Psoas muscle (tissue), 8 donors: ENCODE measurements around the gene ZBTB1. TPM values are rescaled to one million over a fixed set of nuclear protein-coding genes. Genes with fewer than 3 reads are reported as not detected.

Experiments used
- ATAC-seq, 4 donors: fragments of 200-7000 bp; cut with Tn5 transposase; one replicate each; pipeline ENCODE4 v1.9.1; 2020; ENCODE audit warnings: moderate library complexity in 3 of 4, mild to moderate bottlenecking in 2 of 4
- DNase-seq, 2 donors: peaks; one replicate each; pipeline ENCODE4 v3.0.0-alpha.2; 2020
- H3K27ac ChIP-seq: fragments of 200-600 bp; one replicate; pipeline ENCODE4 v1.8.0; 2022
- H3K27me3 ChIP-seq, 3 donors: fragments of 200-600 bp in 1 of 3; one replicate each; pipeline versions ENCODE4 v1.6.1 to v1.8.0; 2013 to 2022; ENCODE audit warnings: low read length in 2 of 3, mild to moderate bottlenecking in 2 of 3, moderate library complexity in 1 of 3; ENCODE audit not compliant: insufficient read depth in 3 of 3
- H3K36me3 ChIP-seq, 2 donors: fragments of 200-600 bp in 1 of 2; one replicate each; pipeline versions ENCODE4 v1.6.1 to v1.8.0; 2013 to 2022; ENCODE audit warnings: low read depth in 1 of 2, mild to moderate bottlenecking in 1 of 2, moderate library complexity in 1 of 2; ENCODE audit not compliant: insufficient read depth in 1 of 2
- H3K4me1 ChIP-seq: fragments of 200-600 bp; one replicate; pipeline ENCODE4 v1.8.0; 2022
- H3K4me3 ChIP-seq: fragments of 200-600 bp; one replicate; pipeline ENCODE4 v1.8.0; 2022; ENCODE audit warnings: mild to moderate bottlenecking
- H3K9me3 ChIP-seq: fragments of 200-600 bp; one replicate; pipeline ENCODE4 v1.8.0; 2022
- WGBS, 3 donors: extraction: QIAGEN DNeasy Blood & Tissue Kit; methylation state at CpG; one replicate each; pipeline versions ENCODE4 v1.1.6 to v1.1.7; 2013; 5-methylcytosine and 5-hydroxymethylcytosine counted together
- intact Hi-C, 2 donors: fragments of 100-400 bp; cut with DNase I; formaldehyde crosslinking; loops; one replicate each; pipeline versions ENCODE4 v1.11.0 to v1.14.2; 2022
- polyA plus RNA-seq, 3 donors: library from polyadenylated mRNA; stranded (reverse); fragments of 200-250 nt; gene quantifications; one replicate each; pipeline ENCODE4 v1.2.3, GENCODE V29; 2013
- total RNA-seq, 4 donors: library from RNA; stranded (reverse); fragmentation: NEBNext Ultra II Directional in 2 of 4; extraction: Animal tissue kit (Norgen Biotek cat#: 25700) in 2 of 4; gene quantifications; one replicate each; pipeline versions ENCODE4 v1.2.1 to v1.2.4, GENCODE V29; 2021 to 2023
- TF ChIP-seq, protein P1 (sequence below): fragments of 200-600 bp; IDR thresholded peaks from one replicate; pipeline ENCODE4 v1.8.0; 2022; ENCODE audit warnings: antibody characterized with exemption
- donor health status: healthy with polysubstance abuse.
- donor health status: DM: no; HTN: no; CAD: no; lungs with moderate emphysema.
- donor health status: Bipolar disorder and iron deficiency.
- donor health status: healthy.
- donor health status: DM: yes; HTN: yes; CAD: no.
- donor health status: DM: no; HTN: no; CAD: no.
- donor health status: DM: no; HTN: no; CAD: no.
- donor health status: DM: yes; HTN: yes; CAD: no.

Gene ZBTB1
- total and polyA plus RNA-seq, 7 donors: 11.0 to 39.2 (median 19.1) TPM

DNA sequence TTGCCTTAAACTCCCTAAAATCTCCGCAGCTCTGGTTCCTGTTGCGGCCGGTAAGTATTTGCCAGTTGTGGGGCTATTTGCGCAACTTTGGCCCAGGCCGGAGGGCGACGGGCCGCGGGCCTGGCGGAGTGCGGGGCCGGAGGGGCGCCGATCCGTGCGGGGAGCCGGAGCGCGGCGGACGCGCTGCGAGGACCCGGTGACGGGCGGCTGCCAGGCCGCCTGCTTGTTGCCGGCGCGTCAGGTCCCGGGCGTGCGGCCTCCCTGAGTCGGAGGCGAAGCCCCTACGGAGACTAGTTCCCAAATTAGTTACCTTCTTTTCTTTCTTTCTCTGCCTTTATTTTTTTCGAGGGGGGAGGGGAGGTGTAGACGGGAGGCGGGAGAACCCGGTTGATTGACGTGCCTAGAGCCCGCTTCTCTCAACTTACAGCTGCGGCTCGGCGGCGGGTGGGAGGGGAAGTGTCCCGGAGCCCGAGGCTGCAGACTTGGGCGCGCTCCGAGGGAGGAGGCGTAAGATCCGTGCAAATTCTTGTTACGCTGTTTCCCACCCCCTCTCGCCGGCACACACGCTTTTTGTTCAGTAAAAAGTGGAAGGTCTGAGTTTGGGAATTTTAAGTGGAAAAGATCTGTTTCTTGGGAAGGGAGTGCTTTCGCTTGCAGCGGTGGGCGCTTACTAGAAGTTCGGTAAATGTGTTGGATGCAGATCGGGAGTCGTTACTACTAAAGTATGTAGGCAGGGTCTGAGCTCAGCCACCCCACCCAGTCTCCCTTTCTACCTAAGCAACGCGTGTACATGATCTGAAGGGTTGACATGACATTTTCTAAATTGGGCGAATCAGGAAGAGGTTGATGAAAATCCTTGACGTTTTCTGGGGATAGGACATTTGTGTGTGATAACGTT, 576 bp downstream of the ZBTB1 start:
- WGBS, 3 donors: 0 to 1% (median 0%) methylated on average over 55 to 68 of the region's 68 CpGs
- H3K27me3 ChIP-seq: no peaks in the 10 kb centered on the region
- H3K4me3 ChIP-seq: peak overlapping the region; percentile 93
- intact Hi-C loops: loop anchor here in 1 of 2 donors (10.0 kb wide), 1 partner anchor 160 kb away; no protein-coding TSS in a partner anchor
- H3K4me1 ChIP-seq: peaks cover 52% of the 10 kb centered on the region
- H3K9me3 ChIP-seq: no peaks in the 10 kb centered on the region
- H3K27ac ChIP-seq: peak overlapping the region; percentile 99
- TF ChIP-seq, protein P1, sequence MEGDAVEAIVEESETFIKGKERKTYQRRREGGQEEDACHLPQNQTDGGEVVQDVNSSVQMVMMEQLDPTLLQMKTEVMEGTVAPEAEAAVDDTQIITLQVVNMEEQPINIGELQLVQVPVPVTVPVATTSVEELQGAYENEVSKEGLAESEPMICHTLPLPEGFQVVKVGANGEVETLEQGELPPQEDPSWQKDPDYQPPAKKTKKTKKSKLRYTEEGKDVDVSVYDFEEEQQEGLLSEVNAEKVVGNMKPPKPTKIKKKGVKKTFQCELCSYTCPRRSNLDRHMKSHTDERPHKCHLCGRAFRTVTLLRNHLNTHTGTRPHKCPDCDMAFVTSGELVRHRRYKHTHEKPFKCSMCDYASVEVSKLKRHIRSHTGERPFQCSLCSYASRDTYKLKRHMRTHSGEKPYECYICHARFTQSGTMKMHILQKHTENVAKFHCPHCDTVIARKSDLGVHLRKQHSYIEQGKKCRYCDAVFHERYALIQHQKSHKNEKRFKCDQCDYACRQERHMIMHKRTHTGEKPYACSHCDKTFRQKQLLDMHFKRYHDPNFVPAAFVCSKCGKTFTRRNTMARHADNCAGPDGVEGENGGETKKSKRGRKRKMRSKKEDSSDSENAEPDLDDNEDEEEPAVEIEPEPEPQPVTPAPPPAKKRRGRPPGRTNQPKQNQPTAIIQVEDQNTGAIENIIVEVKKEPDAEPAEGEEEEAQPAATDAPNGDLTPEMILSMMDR: no peak
- ATAC-seq: peak; percentile 55 to 67 (median 62)
- DNase-seq: peak; percentile 91 to 94
- no peaks in the 10 kb centered on the region for H3K36me3 ChIP-seq

DNA sequence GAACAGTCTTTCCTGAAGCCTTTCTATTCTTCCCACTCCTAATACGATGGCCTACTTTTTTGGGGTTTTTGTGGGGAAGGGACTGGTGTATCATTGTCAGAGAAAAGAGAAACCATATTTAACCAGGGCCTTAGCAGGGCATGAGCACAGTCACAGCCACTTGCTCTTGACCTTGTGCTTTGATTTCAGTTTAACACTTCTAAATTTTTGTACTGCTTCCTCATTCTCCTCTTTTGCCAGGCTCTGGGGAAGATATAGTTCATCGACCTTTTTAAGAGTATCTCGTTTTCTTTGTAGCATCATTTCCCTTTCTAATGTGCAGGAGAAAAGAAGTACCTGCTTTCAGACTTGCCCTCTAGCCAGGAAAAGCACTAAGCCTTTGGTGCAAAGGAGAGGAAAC, 2.2 kb downstream of the ZBTB1 start:
- TF ChIP-seq, protein P1: no peak
- H3K4me1 ChIP-seq: peaks cover 56% of the 10 kb centered on the region
- H3K27me3 ChIP-seq: no peaks in the 10 kb centered on the region
- H3K9me3 ChIP-seq: no peaks in the 10 kb centered on the region
- H3K4me3 ChIP-seq: peak overlapping the region; percentile 93
- intact Hi-C loops: loop anchor here (2.0 to 10.0 kb wide), 2 partner anchors 34 to 162 kb away; partner anchors contain the start of gene HSPA2 (in 1 of the 2)
- ATAC-seq: no peak
- H3K36me3 ChIP-seq: no peaks in the 10 kb centered on the region
- no peak for DNase-seq
- peak overlapping the region; percentile 99 for H3K27ac ChIP-seq
- WGBS, 3 donors: 25 to 43% (median 34%) methylated on average over 3 of the region's 3 CpGs

DNA sequence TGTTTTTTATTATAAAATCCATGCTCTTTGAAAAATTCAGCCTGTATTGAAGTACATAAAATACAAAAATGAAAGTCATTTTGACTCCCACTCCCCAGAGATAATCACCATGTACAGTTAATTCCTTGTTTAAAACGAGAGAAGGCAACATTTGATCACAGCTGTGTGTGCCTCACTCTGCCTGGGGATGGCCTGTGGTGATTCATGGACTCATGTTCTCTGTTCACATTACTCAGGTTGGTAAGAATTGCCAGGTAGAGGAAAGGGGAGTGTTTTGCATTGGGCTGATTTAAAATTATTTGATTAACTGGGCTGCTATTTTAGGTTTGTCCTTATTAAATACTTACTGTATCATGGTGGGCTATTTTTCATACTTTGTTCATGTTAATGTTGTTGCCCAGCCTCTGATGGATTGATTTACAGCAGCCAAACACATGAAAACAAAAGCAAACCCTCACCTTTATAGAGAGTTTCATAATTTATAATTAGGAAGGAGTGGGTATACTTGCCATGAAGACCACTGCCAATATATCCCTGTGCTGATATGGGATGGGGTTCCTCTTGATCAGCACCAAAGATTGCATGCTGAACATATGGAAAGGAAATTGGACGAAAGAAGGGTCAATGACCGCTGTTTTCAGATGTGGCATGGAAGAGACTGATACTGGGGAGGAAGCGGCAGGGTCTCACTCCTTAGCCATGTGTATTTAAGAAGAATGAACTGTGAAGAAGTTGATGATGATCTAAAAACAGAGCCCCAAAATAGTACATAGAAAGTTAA, 3.0 kb downstream of the ZBTB1 start:
- intact Hi-C loops: loop anchor here (2.0 to 10.0 kb wide), 2 partner anchors 33 to 163 kb away; partner anchors contain the start of gene HSPA2 (in 1 of the 2)
- ATAC-seq: no peak

DNA sequence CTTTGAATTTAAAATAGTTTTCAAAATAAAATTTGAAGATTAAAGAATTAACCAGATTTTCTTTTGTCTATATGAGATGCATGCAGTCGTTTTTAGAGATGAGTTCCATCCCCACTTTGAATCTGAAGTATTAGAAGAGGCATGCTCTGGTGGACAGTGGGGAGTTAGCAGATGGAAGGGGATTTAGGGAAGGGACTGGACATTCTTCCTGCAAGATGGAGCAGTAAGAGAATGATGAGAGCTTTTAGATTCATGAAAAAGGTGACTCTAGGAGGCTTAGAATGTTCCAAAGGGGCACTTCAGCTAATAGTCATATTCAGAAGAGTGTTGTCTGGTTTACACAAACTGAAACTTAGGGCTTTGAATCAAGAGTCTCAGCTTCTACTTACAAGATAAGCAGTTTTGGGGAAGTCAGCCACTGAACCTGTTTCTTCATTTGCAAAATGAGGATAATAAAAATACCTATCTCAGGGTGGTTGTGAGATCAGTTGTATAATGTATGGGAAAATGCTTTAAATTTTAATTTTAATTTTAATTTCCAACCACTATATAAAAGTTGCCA, 3.7 kb downstream of the ZBTB1 start:
- peaks cover 62% of the 10 kb centered on the region for H3K4me1 ChIP-seq
- peak overlapping the region; percentile 99 for H3K27ac ChIP-seq
- TF ChIP-seq, protein P1: no peak
- no peak overlapping the region for H3K4me3 ChIP-seq
- H3K36me3 ChIP-seq: no peaks in the 10 kb centered on the region
- WGBS, 3 donors: 30 to 38% (median 32%) methylated on average over 1 of the region's 1 CpG
- intact Hi-C loops: loop anchor here in 1 of 2 donors (10.0 kb wide), 1 partner anchor 163 kb away; no protein-coding TSS in a partner anchor
- H3K9me3 ChIP-seq: no peaks in the 10 kb centered on the region
- no peak for DNase-seq
- no peak for ATAC-seq
- H3K27me3 ChIP-seq: no peaks in the 10 kb centered on the region

More for the DNA sequence above, 3.0 kb downstream of the ZBTB1 start:
- TF ChIP-seq, protein P1: no peak
- Histone ChIP-seq H3K4me3 (peak overlapping the region; percentile 93), H3K9me3 (no peaks in the 10 kb centered on the region), H3K27me3 (no peaks in the 10 kb centered on the region), H3K27ac (peak overlapping the region; percentile 99), H3K4me1 (peaks cover 57% of the 10 kb centered on the region), H3K36me3 (no peaks in the 10 kb centered on the region)
- no peak for DNase-seq
- WGBS, 3 donors: 69 to 74% (median 71%) methylated on average over 4 of the region's 4 CpGs
